Smooth muscle cell of the pulmonary artery (primary cell): Measurements from ENCODE around the gene TAS2R16. TPM values are rescaled to one million over a fixed set of nuclear protein-coding genes. Genes with fewer than 3 reads are reported as not detected.

Source experiments
- total RNA-seq: library from RNA; depleted of rRNA; stranded (reverse); fragments of >200 nt; gene quantifications from 2 replicates; pipeline ENCODE4 v1.2.3, GENCODE V29; 2014

Gene TAS2R16, protein sequence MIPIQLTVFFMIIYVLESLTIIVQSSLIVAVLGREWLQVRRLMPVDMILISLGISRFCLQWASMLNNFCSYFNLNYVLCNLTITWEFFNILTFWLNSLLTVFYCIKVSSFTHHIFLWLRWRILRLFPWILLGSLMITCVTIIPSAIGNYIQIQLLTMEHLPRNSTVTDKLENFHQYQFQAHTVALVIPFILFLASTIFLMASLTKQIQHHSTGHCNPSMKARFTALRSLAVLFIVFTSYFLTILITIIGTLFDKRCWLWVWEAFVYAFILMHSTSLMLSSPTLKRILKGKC
- not detected in 2 replicates for total RNA-seq

DNA sequence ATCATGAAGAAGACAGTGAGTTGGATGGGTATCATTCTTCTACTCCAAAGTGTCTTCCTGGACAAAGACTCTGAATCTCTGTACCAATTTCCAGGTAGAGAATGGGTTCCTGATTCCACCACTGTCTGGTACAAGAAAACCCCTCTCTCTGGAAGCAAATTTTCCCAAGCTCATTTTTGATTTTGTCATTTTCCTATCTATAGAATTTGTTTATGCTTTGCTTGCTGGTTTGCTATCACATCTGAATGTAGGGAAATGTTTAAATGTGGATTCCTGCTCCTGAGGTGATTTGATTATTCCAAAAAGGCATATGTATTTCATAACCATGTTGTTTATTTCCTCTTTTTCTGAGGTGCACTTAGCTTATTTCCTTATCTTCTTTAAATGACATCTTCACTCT is at the start of gene TAS2R16:
TAS2R16 (minus strand) TSS at position 101 of the 400 bp plus-strand sequence; CDS start at position 35, 66 bp downstream.

Other genes starting within 250 kb of the TAS2R16 start
- 14.4 and 18.3 TPM in 2 replicates for gene CADPS2, start 109.2 kb downstream of the TAS2R16 start, total RNA-seq
- gene SLC13A1, start 204.3 kb upstream of the TAS2R16 start, total RNA-seq, result not detected in 2 replicates